Eye (tissue), 1 donor: ENCODE data around the gene CYBC1.

ENCODE experiments used
- DNase-seq: peaks from one replicate; pipeline ENCODE4 v3.0.0-alpha.2; 2015

The CYBC1 gene

GRCh38 chr17:82446124-82446523, 4.4 kb downstream of the CYBC1 start:
- no peak for DNase-seq

- no peak for DNase-seq
These were observed 5.0 kb downstream of the CYBC1 start for GRCh38 chr17:82445542-82445941.

- no peak for DNase-seq
These were observed 5.5 kb downstream of the CYBC1 start for GRCh38 chr17:82444941-82445521.

GRCh38 chr17:82444284-82444893, 6.2 kb downstream of the CYBC1 start:
- DNase-seq = no peak

GRCh38 chr17:82443465-82444283, 6.9 kb downstream of the CYBC1 start:
- DNase-seq = no peak

- no peak for DNase-seq
These were observed 7.7 kb downstream of the CYBC1 start for GRCh38 chr17:82442643-82443464.

GRCh38 chr17:82441691-82442487, 8.7 kb downstream of the CYBC1 start:
- no peak for DNase-seq

- DNase-seq = peak; percentile 57
These were observed 9.4 kb downstream of the CYBC1 start for GRCh38 chr17:82440991-82441627.

- DNase-seq = no peak
These were observed 10.0 kb downstream of the CYBC1 start for GRCh38 chr17:82440469-82440981.

GRCh38 chr17:82439829-82440365, 10.7 kb downstream of the CYBC1 start:
- no peak for DNase-seq

- DNase-seq = no peak
These were observed 11.2 kb downstream of the CYBC1 start for GRCh38 chr17:82439194-82439828.

- no peak for DNase-seq
These were observed 12.0 kb downstream of the CYBC1 start for GRCh38 chr17:82438401-82439193.

GRCh38 chr17:82437325-82437668, 13.3 kb downstream of the CYBC1 start:
- DNase-seq = no peak

GRCh38 chr17:82436601-82437324, 13.8 kb downstream of the CYBC1 start:
- no peak for DNase-seq

- no peak for DNase-seq
These were observed 14.7 kb downstream of the CYBC1 start for GRCh38 chr17:82435601-82436583.

GRCh38 chr17:82435103-82435502, 15.4 kb downstream of the CYBC1 start:
- DNase-seq = no peak

- DNase-seq = no peak
These were observed 16.4 kb downstream of the CYBC1 start for GRCh38 chr17:82434216-82434565.

GRCh38 chr17:82433560-82434215, 16.9 kb downstream of the CYBC1 start:
- no peak for DNase-seq
